Stimulated activated CD4-positive, alpha-beta T cell treated with anti-CD3 and anti-CD28 coated beads, Interleukin-1b, Interleukin-23, amount 100 ng/mL, for 4 hours (primary cell): ENCODE data around the gene PBXIP1.
"Not testable (repeated sequence)": the region's sequence is repeated elsewhere in the genome, so short reads cannot be mapped to it uniquely, and the experiment has no call there.

ENCODE experiments used
- DNase-seq, 2 donors: peaks; one replicate each; pipeline ENCODE4 v3.0.0-alpha.2; 2020; ENCODE audit warnings: low read depth in 2 of 2

PBXIP1 gene

GRCh38 chr1:154994269-154994587 lies 38.3 kb upstream of the PBXIP1 start:
- DNase-seq, result no peak

- no peak for DNase-seq
Observed at GRCh38 chr1:154993572-154994268, 37.8 kb upstream of the PBXIP1 start, which contains the start of gene LENEP. TSS of gene LENEP (plus strand) at chr1:154993586. CDS start at chr1:154993608, 22 bp downstream.

GRCh38 chr1:154992721-154993571 lies 37.0 kb upstream of the PBXIP1 start:
- no peak for DNase-seq

GRCh38 chr1:154990276-154990675 lies 34.4 kb upstream of the PBXIP1 start:
- no peak for DNase-seq

GRCh38 chr1:154989195-154989860 lies 33.4 kb upstream of the PBXIP1 start:
- DNase-seq, result no peak

- no peak for DNase-seq
Observed at GRCh38 chr1:154988058-154988954, 32.4 kb upstream of the PBXIP1 start.

- DNase-seq, result no peak
Observed at GRCh38 chr1:154987326-154987725, 31.4 kb upstream of the PBXIP1 start.

GRCh38 chr1:154986736-154987135 lies 30.8 kb upstream of the PBXIP1 start:
- not testable (repeated sequence) for DNase-seq

- no peak for DNase-seq
Observed at GRCh38 chr1:154983776-154984466, 28.0 kb upstream of the PBXIP1 start.

GRCh38 chr1:154982897-154983648 lies 27.2 kb upstream of the PBXIP1 start, which contains the start of gene FLAD1:
TSS of gene FLAD1 (plus strand) at chr1:154983344. CDS start at chr1:154983695, 351 bp downstream.
- peak; percentile 90 to 91 for DNase-seq

GRCh38 chr1:154982341-154982740 lies 26.4 kb upstream of the PBXIP1 start:
- DNase-seq, result no peak

GRCh38 chr1:154978360-154978759 lies 22.5 kb upstream of the PBXIP1 start:
- no peak for DNase-seq

GRCh38 chr1:154977762-154978161 lies 21.9 kb upstream of the PBXIP1 start:
- DNase-seq, result not testable (repeated sequence)

GRCh38 chr1:154975409-154976059 lies 19.6 kb upstream of the PBXIP1 start:
- DNase-seq, result peak; percentile 29 to 44

GRCh38 chr1:154974808-154975408 lies 19.0 kb upstream of the PBXIP1 start:
- peak; percentile 88 to 90 for DNase-seq

- peak; percentile 85 to 93 for DNase-seq
Observed at GRCh38 chr1:154974102-154974807, 18.4 kb upstream of the PBXIP1 start, which contains the start of gene CKS1B. TSS of gene CKS1B (plus strand) at chr1:154974681. CDS start at chr1:154974746, 65 bp downstream.

GRCh38 chr1:154973344-154974101 lies 17.6 kb upstream of the PBXIP1 start:
- peak; percentile 85 to 88 for DNase-seq
